GM18499 (cell line): ENCODE measurements around the gene MPZL2.

ENCODE experiments used
- ATAC-seq: cut with Tn5 transposase; IDR thresholded peaks from one replicate; pipeline ENCODE4 v1.9.1; 2021; ENCODE audit warnings: moderate number of reproducible peaks; ENCODE audit not compliant: insufficient read depth, unreplicated experiment

Gene MPZL2

GRCh38 chr11:118224511-118225188, 39.4 kb downstream of the MPZL2 start, which contains the start of gene JAML:
Gene JAML, minus strand, starts transcription at chr11:118225011. Its CDS starts 10,145 bp downstream, at chr11:118214866.
- ATAC-seq = no peak

- no peak for ATAC-seq
Observed at GRCh38 chr11:118223992-118224391, 40.1 kb downstream of the MPZL2 start.

GRCh38 chr11:118223570-118223969, 40.5 kb downstream of the MPZL2 start:
- no peak for ATAC-seq

GRCh38 chr11:118222437-118222836, 41.7 kb downstream of the MPZL2 start:
- no peak for ATAC-seq

- no peak for ATAC-seq
Observed at GRCh38 chr11:118221419-118221818, 42.7 kb downstream of the MPZL2 start.

- no peak for ATAC-seq
Observed at GRCh38 chr11:118219732-118220131, 44.4 kb downstream of the MPZL2 start.

- no peak for ATAC-seq
Observed at GRCh38 chr11:118219244-118219643, 44.9 kb downstream of the MPZL2 start.

- no peak for ATAC-seq
Observed at GRCh38 chr11:118217575-118217974, 46.5 kb downstream of the MPZL2 start.

- no peak for ATAC-seq
Observed at GRCh38 chr11:118216621-118217481, 47.2 kb downstream of the MPZL2 start.

GRCh38 chr11:118215765-118216164, 48.3 kb downstream of the MPZL2 start:
- no peak for ATAC-seq

- no peak for ATAC-seq
Observed at GRCh38 chr11:118215262-118215661, 48.8 kb downstream of the MPZL2 start.

GRCh38 chr11:118214210-118214914, 49.7 kb downstream of the MPZL2 start:
- ATAC-seq = no peak

- ATAC-seq = no peak
Observed at GRCh38 chr11:118213781-118214180, 50.3 kb downstream of the MPZL2 start.

- ATAC-seq = no peak
Observed at GRCh38 chr11:118213201-118213600, 50.9 kb downstream of the MPZL2 start.

- ATAC-seq = no peak
Observed at GRCh38 chr11:118212781-118213191, 51.3 kb downstream of the MPZL2 start.

- ATAC-seq = no peak
Observed at GRCh38 chr11:118212131-118212725, 51.9 kb downstream of the MPZL2 start.

- no peak for ATAC-seq
Observed at GRCh38 chr11:118211006-118211405, 53.1 kb downstream of the MPZL2 start.

GRCh38 chr11:118210323-118210722, 53.8 kb downstream of the MPZL2 start:
- ATAC-seq = no peak

GRCh38 chr11:118209033-118209432, 55.1 kb downstream of the MPZL2 start:
- no peak for ATAC-seq

- no peak for ATAC-seq
Observed at GRCh38 chr11:118207079-118207478, 57.0 kb downstream of the MPZL2 start.
